GM23338 (cell line): ENCODE measurements around the gene NOL3. TPM values are rescaled to one million over a fixed set of nuclear protein-coding genes. Genes with fewer than 3 reads are reported as not detected.
A peak's percentile ranks its signal among the peaks of the same experiment; 100 is the strongest.

Source experiments
- ATAC-seq: fragments of 200-7000 bp; cut with Tn5 transposase; 3 replicates; pipeline ENCODE4 v1.9.1; 2020
- DNase-seq: peaks from one replicate; pipeline ENCODE4 v3.0.0-alpha.2; 2015; ENCODE audit warnings: low spot score
- H2AFZ ChIP-seq: fragments of 200-600 bp; sonication (generic); 2 replicates; pipeline ENCODE4 v1.8.0; 2016; ENCODE audit warnings: antibody characterized with exemption, mild to moderate bottlenecking, moderate library complexity
- H3F3A ChIP-seq: fragments of 200-600 bp; sonication (generic); replicated peaks from 2 replicates; pipeline ENCODE4 v1.8.0; 2017; ENCODE audit warnings: antibody characterized with exemption, mixed run types, low read depth
- H3K27ac ChIP-seq: fragments of 200-600 bp; sonication (generic); 2 replicates; pipeline ENCODE4 v1.6.1; 2016; ENCODE audit warnings: low read depth
- H3K27me3 ChIP-seq: fragments of 200-600 bp; sonication (generic); 2 replicates; pipeline ENCODE4 v1.8.0; 2016; ENCODE audit warnings: mild to moderate bottlenecking, mixed run types, moderate library complexity; ENCODE audit not compliant: insufficient read depth
- H3K36me3 ChIP-seq: fragments of 200-600 bp; sonication (generic); 2 replicates; pipeline ENCODE4 v1.8.0; 2016; ENCODE audit warnings: mild to moderate bottlenecking; ENCODE audit not compliant: insufficient read depth
- H3K4me1 ChIP-seq: fragments of 200-600 bp; sonication (generic); 2 replicates; pipeline ENCODE4 v1.8.0; 2016; ENCODE audit warnings: mild to moderate bottlenecking, moderate library complexity; ENCODE audit not compliant: insufficient read depth
- H3K4me2 ChIP-seq: fragments of 200-600 bp; sonication (generic); 2 replicates; pipeline ENCODE4 v1.7.1; 2017; ENCODE audit warnings: mixed run types
- H3K4me3 ChIP-seq: fragments of 200-600 bp; sonication (generic); 2 replicates; pipeline ENCODE4 v1.6.1; 2016; ENCODE audit warnings: mixed run types
- H3K79me2 ChIP-seq: fragments of 200-600 bp; sonication (generic); replicated peaks from 2 replicates; pipeline ENCODE4 v1.8.0; 2017; ENCODE audit warnings: mild to moderate bottlenecking; ENCODE audit not compliant: insufficient read depth
- H3K9me2 ChIP-seq: fragments of 200-600 bp; sonication (generic); 2 replicates; pipeline ENCODE4 v1.8.0; 2017; ENCODE audit not compliant: insufficient read depth
- H4K20me1 ChIP-seq: fragments of 200-600 bp; sonication (generic); replicated peaks from 2 replicates; pipeline ENCODE4 v1.8.0; 2017; ENCODE audit warnings: mild to moderate bottlenecking; ENCODE audit not compliant: insufficient read depth
- H3K27ac Mint-ChIP-seq: 2 replicates; pipeline ENCODE4 v1.8.0; 2020; ENCODE audit warnings: inconsistent platforms, mild to moderate bottlenecking, moderate library complexity, mixed read lengths
- H3K27me3 Mint-ChIP-seq: 3 replicates; pipeline ENCODE4 v1.8.0; 2022; ENCODE audit warnings: low read depth, mild to moderate bottlenecking, moderate library complexity, mixed read lengths, inconsistent platforms; ENCODE audit not compliant: insufficient read depth, poor library complexity
- H3K36me3 Mint-ChIP-seq: 3 replicates; pipeline ENCODE4 v1.8.0; 2021; ENCODE audit warnings: low read depth, mild to moderate bottlenecking, inconsistent platforms, moderate library complexity, mixed read lengths
- H3K4me1 Mint-ChIP-seq: 3 replicates; pipeline ENCODE4 v1.8.0; 2020; ENCODE audit warnings: mild to moderate bottlenecking, inconsistent platforms, mixed read lengths
- H3K4me3 Mint-ChIP-seq: 3 replicates; pipeline ENCODE4 v1.8.0; 2021; ENCODE audit warnings: moderate library complexity, mild to moderate bottlenecking, inconsistent platforms, mixed read lengths
- H3K9me3 Mint-ChIP-seq: 3 replicates; pipeline ENCODE4 v1.8.0; 2020; ENCODE audit warnings: moderate library complexity, mild to moderate bottlenecking, inconsistent platforms, mixed read lengths
- ETS1 ChIP-seq: IDR thresholded peaks from 2 replicates; pipeline ENCODE4 v1.6.1; 2016; ENCODE audit warnings: antibody characterized with exemption
- JUNB ChIP-seq: IDR thresholded peaks from one replicate; pipeline ENCODE4 v1.6.1; 2016; ENCODE audit warnings: antibody characterized with exemption; ENCODE audit not compliant: unreplicated experiment
- STAT1 ChIP-seq: IDR thresholded peaks from one replicate; pipeline ENCODE4 v1.6.1; 2016; ENCODE audit warnings: antibody characterized with exemption; ENCODE audit not compliant: unreplicated experiment
- ZNF114 ChIP-seq: fragments of 250-450 bp; sonication (Bioruptor Pico); IDR thresholded peaks from 2 replicates; pipeline ENCODE4 v1.5.0; 2020; ENCODE audit warnings: mild to moderate bottlenecking, moderate library complexity
- ZNF462 ChIP-seq: fragments of 250-450 bp; sonication (Bioruptor Pico); IDR thresholded peaks from 2 replicates; pipeline ENCODE4 v1.5.0; 2020; ENCODE audit warnings: mild to moderate bottlenecking, moderate library complexity
- polyA plus RNA-seq: library from polyadenylated mRNA; unstranded; fragments of >200 nt; fragmentation: Nextera tagmentation; extraction: Ambion mirVana; gene quantifications from 2 replicates; pipeline ENCODE4 v1.2.1, GENCODE V29; 2016
- total RNA-seq: library from RNA; depleted of rRNA; stranded (reverse); fragments of >200 nt; shearing (Covaris generic); gene quantifications from 2 replicates; pipeline ENCODE4 v1.2.3, GENCODE V29; 2014
- TF ChIP-seq, protein P1 (sequence below), 2 experiments: fragments of 200-600 bp in 1 of 2; sonication (generic) in 1 of 2; conservative IDR thresholded peaks; 2 replicates each; pipeline versions ENCODE4 v1.5.1 to v1.6.1; 2016 to 2017; ENCODE audit warnings: antibody characterized with exemption in 2 of 2, low read depth in 2 of 2, mild to moderate bottlenecking in 2 of 2, moderate library complexity in 1 of 2

The NOL3 gene
- total and polyA plus RNA-seq, 2 experiments from 2014 or later, result 3.3 to 4.0 TPM

DNA sequence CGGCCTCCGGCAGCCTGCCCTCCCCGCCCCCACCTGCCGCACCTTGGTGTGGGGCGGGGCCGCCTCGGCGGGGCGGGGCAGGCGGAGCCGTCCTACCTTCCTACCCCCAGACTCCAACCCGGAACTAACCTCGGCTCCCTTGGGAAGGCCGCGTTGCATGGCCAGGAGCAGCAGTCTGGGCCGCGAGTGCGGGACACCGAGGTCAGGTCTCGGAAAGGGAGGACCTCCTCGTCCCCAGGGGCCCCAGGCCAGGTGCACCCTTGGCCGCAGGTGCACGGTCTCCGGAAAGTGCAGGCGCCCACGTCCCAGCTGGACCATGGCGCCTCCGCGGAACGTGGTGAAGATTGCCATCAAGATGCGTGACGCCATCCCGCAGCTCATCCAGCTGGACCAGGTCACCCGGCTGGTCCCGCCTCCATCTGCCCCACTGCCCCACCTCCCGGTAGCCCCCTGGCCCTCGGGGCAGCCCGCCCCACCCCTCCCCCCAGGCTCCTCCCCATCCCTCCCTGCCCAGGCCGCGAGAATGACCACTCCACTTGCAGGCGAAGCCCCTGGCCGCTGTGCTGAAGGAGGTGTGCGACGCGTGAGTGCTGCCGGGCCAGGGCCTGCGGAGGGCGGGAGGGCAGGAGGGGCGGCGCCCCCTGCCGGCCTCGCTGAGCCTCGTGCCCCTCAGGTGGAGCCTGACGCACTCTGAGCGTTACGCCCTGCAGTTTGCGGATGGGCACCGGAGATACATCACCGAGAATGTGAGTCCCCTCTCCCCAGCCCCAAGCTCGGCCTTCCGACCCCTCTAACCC lies 28.9 kb downstream of the NOL3 start, which contains the start of gene ELMO3 (continued):
- TF ChIP-seq ETS1 (no peak), ZNF462 (no peak), ZNF114 (CRISPR knock-in tag) (no peak), STAT1 (no peak)

- H3K4me1 Mint-ChIP-seq, result peaks cover 6% of the 10 kb centered on the region
- H3K4me3 Mint-ChIP-seq, result peak overlapping the region; percentile 86
- H4K20me1 ChIP-seq, result peaks cover 9% of the 10 kb centered on the region; the same call in 1 of the 2 replicates
- H3K27ac Mint-ChIP-seq, result peak overlapping the region; percentile 83
- peak overlapping the region; percentile 79 for H3K4me3 ChIP-seq
- no peaks in the 10 kb centered on the region for H3K79me2 ChIP-seq
- ATAC-seq, result peak; percentile 71
- TF ChIP-seq, protein P1, sequence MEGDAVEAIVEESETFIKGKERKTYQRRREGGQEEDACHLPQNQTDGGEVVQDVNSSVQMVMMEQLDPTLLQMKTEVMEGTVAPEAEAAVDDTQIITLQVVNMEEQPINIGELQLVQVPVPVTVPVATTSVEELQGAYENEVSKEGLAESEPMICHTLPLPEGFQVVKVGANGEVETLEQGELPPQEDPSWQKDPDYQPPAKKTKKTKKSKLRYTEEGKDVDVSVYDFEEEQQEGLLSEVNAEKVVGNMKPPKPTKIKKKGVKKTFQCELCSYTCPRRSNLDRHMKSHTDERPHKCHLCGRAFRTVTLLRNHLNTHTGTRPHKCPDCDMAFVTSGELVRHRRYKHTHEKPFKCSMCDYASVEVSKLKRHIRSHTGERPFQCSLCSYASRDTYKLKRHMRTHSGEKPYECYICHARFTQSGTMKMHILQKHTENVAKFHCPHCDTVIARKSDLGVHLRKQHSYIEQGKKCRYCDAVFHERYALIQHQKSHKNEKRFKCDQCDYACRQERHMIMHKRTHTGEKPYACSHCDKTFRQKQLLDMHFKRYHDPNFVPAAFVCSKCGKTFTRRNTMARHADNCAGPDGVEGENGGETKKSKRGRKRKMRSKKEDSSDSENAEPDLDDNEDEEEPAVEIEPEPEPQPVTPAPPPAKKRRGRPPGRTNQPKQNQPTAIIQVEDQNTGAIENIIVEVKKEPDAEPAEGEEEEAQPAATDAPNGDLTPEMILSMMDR (conservative IDR thresholded peaks at IDR 0.05; ENCODE audit: low read depth in 2 of 2), result peak; percentile 16 to 70
- TF ChIP-seq JUNB (no peak), ZNF114 (CRISPR knock-in tag) (no peak)
- no peaks in the 10 kb centered on the region for H3K9me3 Mint-ChIP-seq
- peaks cover 20% of the 10 kb centered on the region; the same call in 1 of the 2 replicates for H3K36me3 ChIP-seq
- H3K27ac ChIP-seq, result no peak overlapping the region
- H3K4me1 ChIP-seq, result peaks cover 9% of the 10 kb centered on the region
- no peaks in the 10 kb centered on the region for H3K27me3 ChIP-seq
- peaks cover 18% of the 10 kb centered on the region; the same call in 1 of the 2 replicates for H3F3A ChIP-seq
- H3K4me2 ChIP-seq, result peak overlapping the region; percentile 92
- H3K9me2 ChIP-seq, result no peaks in the 10 kb centered on the region
- peak overlapping the region; percentile 96 for H2AFZ ChIP-seq
- peak; percentile 82 for DNase-seq
- peaks cover 15% of the 10 kb centered on the region for H3K27me3 Mint-ChIP-seq
- peaks cover 38% of the 10 kb centered on the region for H3K36me3 Mint-ChIP-seq
These were observed 29.5 kb downstream of the NOL3 start for GRCh38 chr16:67199808-67200198.
